GM19395 (cell line): Measurements from ENCODE around the gene TMEM130.

ENCODE experiments used
- ATAC-seq: cut with Tn5 transposase; IDR thresholded peaks from one replicate; pipeline ENCODE4 v1.9.1; 2021; ENCODE audit warnings: mild to moderate bottlenecking, moderate library complexity; ENCODE audit not compliant: unreplicated experiment

The TMEM130 gene

DNA sequence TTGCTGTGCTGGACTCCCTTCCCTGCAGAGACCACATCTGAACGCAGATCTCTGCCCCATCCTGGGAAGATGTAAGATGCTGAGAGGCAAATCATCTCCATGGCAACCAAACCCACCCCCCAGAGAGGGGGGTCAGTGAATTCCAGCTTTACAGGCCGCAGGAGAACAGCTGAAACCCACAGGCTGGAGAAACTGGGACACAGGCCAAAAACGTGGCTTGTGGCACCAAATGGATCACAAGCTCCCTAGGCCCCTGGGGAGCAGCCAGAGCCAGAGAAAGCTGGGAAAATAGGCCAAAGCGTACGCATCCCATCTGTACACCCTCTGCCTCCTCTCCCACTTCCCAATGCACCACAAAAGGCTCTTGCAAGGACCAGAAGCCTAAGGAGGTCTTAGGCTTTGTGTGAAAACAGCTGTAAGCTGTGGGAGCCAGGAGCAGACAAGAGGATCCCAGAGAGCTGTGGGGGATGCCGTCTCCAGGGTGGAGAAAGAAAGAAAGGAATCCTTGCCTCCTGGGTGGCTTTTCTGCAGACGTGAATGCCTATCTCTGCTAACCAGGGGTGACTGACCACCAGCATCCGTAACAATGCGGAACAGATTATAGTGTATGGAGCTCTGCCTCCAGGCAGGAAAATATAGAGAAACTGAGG, 59.5 kb downstream of the TMEM130 start:
- no peak for ATAC-seq

DNA sequence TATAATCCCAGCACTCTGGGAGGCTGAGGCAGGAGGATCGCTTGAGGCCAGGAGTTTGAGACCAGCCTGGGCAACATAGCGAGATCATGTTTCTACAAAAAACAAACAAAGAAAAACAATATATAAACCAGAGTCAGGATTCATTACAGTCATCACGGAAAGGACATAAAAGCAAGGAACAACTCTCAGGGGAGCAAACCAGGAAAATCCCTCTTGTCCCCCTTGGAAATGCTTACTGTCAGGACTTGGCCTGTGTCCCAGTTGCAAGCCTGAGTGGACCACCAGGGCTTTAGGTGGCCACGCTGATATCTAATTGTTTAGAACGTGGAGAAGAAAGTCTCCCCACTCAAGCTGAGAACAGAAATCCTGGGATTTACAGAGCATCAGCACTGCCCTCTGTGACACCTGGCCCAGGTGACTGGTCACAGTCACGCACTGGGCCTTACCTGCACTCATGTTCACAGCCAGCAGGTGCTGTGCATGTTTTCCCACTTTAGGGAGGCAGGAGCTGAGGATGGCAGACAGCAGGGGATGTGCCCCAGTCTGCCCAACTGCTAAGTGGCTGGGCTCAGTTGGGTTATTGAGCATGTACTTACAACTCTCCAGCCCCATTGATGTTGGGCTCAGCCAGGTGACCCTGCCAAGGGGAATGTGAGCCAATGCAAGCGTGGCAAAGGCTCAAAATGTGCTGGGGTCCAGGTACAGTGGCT, 60.9 kb downstream of the TMEM130 start:
- no peak for ATAC-seq

DNA sequence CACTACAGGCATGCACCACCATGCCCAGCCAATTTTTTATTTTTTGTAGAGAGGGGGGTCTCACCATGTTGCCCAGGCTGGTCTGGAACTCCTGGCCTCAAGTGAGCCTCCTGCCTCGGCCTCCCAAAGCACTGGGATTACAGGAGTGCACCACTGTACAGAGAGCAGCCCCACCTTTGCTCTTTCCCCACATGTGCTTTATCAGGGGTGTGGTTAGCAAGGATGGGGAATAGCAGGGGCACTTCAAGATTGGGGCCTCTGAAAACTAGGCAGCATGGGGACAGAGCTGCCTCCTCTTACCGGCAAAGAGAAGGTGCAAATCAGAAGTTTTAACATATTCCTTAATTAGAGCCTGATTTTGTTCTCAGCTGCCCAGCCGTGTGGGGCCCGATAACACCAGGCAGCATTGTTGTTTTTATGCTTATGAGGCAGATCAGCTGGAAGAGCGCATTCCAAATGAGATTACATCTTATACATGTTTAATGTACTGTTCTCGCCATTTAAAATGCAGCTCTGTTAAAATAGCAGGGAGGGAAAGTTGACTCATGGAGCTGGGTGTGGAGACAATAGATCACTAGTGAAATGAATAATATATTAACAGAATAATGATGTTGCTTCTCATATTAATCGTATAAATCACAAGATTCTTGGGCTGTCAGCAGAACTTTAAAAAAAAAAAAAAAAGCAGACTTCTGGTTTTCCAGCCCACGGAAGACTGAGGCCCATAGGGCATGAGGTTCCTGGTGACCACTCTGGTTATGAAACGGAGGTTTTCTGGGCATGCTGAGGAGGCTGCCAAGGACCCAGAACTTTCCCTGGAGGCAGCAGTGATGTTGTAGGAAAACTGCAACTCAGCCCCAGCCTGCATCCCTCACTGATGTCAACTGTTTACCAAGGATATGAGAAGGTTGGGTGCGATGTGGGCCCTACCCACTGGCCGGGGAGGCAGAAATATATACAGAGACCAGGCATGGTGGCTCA, 62.5 kb downstream of the TMEM130 start:
- no peak for ATAC-seq

DNA sequence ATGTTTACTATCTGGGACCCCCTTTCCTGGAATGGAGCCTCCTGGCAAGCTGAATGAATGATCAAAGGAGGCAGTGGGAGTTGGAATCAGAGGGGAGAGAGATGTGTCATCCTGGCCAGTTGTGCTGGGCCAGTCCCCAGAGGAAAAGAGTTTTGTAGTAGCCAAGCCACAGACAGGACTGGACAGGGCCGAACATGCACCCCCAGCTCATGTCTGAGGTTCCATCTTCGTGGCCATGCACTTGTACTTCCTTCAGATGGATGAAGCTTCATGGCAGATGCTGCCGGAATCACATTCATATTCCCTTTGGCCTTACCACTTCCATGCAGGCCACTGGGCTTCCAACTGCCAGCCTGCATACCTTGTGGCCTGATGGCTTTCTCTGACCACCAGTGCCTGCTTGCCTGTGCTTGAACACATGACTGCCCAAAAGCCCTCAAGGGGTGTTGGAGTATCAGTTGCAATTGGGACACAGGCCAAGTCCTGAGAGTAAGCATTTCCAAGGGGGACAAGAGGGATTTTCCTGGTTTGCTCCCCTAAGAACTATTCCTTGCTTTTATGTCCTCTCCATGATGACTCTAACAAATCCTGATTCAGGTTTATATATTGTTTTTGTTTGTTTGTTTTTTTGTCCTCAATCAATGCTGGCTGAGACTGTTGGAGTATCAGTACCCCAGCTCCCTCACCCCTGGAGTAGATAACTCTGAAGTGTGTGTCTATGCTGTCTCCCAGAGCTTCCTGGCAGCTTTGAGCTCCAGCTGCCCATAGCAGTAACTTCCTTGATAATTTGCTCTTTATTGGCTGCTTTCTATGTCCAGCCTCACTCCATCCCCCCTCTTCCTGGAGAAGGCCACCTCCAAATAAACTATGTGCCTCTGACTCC, 63.6 kb downstream of the TMEM130 start:
- no peak for ATAC-seq

DNA sequence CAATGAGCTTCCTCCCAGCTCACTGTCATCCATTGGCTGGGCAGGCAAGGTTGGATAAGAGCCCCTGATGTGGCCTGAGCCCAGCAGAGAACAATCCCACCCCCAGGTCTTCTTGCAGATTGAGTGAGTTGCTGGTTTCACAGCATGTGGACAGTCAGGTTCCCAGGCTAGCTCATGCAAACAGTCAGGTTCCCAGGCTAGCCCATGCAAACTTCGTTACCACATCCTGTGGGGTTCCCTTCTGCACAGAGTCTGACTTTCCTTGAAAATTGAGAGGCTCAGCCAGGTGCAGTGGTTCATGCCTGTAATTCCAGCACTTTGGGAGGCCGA, 67.1 kb downstream of the TMEM130 start:
- ATAC-seq: peak; percentile 49

- peak; percentile 91 for ATAC-seq
Observed at GRCh38 chr7:98802088-98802780, 67.6 kb downstream of the TMEM130 start.

DNA sequence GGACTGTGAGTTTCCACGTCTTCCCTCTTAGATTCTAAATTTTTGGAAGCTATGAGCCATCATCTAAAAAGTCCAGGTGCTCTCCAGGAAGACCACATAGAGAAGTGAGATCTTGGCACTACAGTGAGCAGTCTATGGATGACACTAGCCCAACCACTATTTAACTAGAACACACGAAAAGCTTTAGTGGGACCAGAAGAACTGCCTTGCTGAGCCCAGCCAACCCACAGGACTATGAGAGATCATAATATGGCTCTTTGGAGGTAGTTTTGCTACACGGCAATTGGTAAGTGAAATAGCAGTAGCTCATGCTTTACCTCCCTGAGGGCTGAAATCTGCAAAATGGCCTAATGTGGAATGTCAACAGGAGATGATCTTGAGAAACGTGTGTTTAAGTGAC, 68.8 kb downstream of the TMEM130 start:
- ATAC-seq: no peak

DNA sequence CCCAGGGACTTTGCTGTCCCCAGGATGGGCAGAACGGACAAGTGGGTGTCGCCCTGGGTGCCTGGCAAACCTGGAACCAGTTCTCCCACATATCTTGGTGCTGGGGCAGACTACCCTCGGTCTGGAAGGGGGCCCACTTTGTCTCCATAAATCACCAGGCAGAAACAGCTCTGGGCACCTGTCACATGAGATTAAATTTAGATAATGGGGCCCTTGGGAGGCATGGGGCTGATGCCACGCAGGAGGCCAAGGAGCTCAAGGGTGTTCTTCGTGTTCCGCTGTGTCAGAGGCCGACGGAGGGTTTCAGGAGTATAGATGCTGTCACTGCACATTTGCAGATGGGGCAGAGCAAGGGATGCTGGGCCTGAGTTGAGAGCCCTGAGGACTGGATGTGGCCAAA, 72.7 kb downstream of the TMEM130 start:
- no peak for ATAC-seq
